Glomerular visceral epithelial cell (primary cell): ENCODE data around the gene SMIM13.

Experiments used
- DNase-seq: peaks from one replicate; pipeline ENCODE4 v3.0.0-alpha.2; 2016; ENCODE audit errors: extremely low spot score

SMIM13 gene

DNA sequence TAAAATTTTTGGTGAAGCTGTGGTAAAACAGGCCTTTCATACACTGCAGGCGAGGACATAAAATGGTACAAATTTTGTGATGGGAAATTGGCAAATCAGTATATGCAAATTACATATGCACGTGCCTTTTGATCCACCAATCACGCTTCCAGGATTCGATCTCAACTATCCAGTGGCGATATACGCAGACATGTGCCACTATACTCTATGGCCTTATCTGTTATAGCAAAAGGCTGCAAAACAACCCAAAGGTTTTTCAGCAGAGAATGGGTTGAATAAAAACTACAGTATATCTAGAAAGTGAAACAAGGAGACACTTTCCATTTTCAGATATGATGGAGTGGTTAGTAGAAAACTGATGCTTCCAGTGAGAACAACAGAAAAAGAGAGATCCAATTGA, 59.8 kb downstream of the SMIM13 start:
- no peak for DNase-seq

DNA sequence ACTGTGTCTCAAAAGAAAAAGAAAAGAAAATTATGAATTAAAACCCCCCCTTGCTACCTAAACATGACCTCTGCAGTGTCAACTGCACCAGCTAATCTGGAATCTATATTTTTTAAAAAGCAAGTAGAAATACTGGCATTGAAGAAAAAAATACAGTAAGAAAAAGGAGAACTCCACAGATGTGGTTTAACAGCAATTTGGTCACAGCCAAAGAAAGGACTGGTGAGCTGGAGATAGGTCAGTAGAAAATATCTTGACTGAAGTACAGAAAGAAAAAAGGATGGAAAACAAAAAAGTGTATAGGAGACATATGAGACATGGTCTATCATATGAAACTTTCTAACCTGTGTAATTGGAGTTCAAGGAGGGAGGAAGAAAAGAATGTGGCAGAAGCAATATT, 62.0 kb downstream of the SMIM13 start:
- no peak for DNase-seq

DNA sequence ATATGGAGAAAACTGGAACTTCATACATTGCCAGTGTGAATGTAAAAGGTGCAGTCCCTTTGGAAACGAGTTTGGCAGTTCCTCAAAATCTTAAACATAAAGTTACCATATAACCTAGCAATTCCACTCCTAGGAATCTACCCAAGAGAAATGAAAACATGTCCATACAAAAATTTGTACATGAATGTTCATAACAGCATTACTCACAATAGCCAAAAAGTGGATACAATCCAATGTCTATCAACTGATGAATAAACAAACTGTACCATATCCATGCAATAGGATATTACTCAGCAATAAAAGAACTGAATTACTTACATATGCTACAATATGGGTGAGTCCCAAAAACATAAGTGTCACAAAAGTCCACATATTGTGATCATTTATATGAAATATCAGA, 66.6 kb downstream of the SMIM13 start:
- no peak for DNase-seq

DNA sequence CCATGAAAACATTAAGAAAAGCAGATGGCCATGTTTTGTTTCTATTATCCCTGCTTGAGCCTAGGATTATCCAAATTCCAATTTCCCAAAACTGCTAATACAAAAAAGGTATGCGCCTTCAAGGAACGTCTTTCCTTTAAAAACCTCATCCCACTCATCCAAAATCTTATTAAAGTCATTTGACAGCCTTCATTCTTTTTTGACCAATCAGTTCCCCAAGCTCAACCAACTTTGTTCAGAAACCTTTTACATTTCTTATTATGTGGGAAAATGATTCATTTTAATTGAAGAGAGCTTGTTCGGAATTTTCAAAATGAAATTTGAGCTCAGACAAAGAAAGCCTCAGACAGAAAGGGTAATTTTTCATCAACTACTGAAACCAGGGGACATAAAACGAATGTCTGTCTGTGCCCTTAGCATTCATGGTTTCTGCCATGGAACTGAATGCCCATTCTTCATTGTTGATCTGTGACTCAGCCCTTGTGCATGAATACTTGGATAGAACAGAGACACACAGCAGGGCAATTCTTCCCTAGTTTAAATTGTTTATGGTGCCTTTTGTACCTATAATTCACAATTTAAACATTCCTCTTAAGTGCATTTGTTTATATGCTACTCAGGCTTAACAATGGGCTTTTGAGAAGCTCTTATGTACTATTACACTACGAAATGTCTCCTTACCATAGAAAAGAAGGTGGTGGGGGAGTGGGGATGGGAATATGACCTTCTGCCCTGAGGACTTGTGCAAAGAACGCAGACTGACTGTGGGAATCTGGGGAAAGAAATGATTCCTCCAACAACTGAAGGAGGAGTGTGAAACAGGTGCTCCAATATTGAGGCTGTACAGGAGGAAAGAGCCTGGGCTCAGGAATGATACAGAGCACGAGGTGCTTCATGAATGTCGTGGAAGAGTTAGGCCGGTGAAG, 67.7 kb downstream of the SMIM13 start:
- no peak for DNase-seq

DNA sequence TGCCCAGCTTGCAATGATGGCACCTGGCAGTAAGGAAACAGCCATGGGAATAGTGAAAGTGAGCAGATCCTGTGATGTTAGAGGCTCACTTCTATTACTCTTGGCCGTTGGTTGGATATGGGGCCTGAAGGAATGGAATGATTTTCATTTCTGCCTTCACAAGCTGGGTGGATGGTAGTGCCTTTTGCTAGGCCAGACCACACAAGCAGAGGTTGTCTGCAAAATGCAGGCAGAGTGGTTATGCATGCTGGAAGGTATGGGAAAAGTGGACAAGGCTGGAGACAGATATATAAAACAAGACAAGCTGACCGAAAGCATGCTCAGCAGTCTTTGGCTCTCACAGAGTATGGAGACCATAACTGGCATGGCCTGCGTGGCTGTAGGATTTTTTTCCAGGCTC, 68.6 kb downstream of the SMIM13 start:
- no peak for DNase-seq

DNA sequence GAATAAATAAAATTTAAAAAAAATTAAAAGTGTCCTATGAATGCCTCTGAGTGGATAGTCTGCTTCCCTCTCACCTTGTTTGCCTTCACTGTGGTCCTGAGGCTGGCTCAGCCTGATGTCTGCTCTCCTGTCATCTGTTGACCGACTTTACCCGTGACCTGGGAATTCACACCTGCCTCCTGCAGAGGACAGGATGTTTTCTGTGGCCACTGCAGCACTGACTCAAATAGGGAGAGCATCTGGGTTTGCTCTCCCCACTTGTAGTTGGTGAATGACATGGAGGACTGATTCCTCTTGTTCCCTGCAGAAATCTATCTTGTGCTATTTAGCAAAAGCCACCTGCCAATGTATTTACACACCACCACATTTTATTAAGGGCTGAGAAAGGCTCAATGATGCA, 70.3 kb downstream of the SMIM13 start:
- no peak for DNase-seq

DNA sequence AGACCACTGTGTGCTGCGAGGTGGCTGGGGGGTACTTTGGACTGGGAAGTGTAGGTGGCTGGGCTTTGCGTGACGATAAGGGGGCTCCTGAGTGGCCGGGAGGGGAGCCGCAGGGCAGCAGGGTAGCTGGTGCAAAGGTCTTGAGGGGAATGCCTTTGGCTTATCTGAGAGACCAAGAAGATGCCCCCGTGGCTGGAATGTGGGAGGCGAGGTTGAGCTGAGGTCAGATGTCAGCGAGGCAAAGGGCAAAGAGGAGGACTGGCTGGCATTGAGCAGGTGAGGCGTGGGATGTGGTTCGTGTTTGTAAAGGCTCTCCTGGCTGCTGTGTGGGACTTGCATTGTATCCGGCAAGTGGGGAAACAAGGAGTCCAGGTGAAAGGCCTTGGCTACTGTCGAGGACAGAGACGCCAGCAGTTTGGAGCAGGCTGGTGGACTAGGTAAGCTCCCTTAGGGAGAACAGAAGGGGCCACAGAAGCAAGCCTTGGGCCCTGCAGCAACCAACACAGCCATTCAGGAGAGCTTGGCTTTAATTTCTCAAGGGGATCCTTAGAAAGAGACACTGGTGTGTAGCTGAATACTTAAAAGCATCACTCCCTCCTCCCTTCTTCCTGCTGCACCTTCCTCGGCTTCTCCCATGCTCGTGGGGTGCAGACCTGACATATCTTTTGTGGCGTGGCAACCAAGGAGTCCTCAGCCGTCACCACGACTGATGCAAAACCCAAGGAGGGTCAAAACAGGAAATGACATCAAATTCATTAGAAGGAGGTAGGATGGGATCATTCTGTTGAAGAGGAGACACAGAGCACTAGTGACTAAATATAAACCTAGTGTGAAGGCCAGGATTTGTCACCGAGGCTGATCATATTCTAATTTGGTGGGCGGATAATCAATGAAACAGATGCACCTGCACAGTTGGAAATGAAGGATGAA, 71.3 kb downstream of the SMIM13 start:
- no peak for DNase-seq

DNA sequence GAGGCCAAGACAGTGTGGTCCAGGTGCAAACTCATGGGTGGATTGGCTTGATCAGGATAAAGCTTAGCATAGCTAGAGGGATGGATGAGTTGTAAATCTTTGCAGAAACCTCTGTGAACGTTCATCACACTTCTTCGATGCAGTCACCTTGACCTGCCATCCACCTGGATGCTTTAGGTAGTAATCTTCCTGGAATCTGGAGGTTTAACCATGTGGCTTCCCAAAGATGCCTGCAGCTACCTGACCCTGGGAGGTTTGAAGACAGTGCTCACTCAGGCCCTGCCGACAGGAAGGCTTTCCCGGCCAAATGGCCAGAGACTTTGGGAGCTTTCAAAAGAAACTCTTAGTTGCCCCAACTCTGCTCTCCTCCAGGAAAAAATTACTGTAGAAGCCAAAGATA, 73.3 kb downstream of the SMIM13 start:
- DNase-seq, result no peak

DNA sequence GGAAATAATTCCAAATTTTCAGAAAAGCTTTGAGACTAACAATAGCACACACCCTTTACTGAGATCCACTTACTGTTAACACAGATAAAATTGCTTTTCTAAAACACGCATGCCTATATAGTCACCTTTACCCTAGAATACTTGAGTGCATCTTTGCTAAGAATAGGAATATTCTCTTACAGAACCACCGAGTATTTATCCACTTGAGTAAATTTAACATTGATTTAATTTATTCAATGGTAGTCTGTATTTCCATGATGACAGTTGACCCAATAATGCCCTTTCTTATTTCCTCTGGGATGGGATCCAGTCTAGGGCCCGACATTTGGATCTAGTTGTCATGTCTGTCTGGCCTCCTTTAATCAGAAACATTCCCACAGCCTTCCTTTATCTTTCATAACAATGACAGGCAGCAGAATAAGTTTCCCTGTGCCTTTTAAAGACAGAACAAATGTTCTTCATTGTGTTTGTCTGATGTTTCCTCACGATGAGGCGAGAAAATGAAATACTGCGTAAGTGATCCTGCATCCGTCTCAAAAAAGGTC, 74.5 kb downstream of the SMIM13 start:
- no peak for DNase-seq

DNA sequence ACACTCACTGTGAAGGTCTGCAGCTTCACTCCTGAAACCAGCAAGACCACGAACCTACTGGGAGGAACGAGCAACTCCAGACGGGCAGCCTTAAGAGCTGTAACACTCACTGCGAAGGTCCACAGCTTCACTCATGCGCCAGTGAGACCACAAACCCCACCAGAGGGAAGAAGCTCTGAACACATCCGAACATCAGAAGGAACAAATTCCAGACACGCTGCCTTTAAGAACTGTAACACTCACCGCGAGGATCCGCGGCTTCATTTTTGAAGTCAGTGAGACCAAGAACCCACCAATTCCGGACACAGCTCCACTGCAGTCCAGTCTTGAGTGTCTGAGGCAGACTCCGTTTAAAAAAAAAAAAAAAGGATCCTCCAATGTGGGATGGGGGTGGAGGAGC, 78.3 kb downstream of the SMIM13 start:
- DNase-seq, result no peak

DNA sequence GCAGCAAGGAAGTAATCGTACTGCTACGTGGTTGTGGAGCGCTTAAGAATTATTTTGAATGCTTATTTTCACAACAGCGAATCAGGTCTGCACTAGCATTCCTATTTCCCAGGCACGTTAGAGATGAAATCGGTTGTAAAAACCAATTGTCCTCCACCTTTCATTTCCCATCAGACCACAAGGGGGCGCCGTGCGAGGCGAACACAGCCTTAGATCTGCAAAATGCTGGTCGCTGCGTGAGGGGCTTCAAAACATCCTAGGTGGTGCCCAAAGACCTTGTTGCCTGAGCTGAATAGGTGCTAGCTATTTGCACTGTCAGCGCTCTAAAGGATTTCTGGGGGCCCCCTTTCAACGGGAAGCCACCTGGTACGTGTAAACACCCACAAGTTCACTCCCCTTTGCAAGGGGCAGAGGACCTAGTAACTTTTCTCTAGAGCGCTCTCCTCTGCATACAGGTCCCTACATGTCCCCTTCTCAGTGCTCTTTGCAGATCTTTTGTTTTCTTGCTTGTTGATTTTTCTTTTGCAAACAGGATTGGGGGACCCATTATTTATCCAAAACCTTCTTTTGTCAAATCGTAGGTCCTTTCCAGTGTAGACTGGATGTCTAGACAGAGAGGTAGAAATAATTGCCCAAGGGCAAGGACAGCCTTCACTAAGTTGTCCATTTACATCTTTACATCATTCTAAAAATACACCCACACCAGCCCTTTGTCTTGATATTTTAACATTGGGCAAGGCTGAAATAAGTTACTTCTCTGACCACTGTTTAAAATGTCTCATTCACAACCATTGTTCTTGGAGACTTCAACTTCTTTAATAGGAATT, 79.1 kb downstream of the SMIM13 start:
- peak; percentile 54 for DNase-seq

DNA sequence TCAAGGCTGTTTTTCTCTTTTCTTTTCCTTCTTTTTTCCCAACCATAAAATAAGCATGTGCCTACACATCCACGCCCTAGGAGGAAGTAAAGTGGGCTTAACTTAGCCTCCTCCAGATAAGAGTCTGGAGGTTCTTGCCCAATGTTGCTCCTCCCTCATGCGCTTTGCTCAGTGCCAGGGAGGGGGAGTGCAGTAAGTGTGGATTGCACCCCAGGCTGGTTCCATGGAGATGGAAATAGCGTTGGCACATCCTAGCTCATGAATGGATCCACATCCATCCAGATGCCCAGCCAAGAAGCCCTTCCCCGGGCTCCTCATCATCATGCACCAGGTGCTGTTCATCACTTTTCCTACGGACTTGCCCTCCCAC, 80.6 kb downstream of the SMIM13 start:
- DNase-seq, result no peak

DNA sequence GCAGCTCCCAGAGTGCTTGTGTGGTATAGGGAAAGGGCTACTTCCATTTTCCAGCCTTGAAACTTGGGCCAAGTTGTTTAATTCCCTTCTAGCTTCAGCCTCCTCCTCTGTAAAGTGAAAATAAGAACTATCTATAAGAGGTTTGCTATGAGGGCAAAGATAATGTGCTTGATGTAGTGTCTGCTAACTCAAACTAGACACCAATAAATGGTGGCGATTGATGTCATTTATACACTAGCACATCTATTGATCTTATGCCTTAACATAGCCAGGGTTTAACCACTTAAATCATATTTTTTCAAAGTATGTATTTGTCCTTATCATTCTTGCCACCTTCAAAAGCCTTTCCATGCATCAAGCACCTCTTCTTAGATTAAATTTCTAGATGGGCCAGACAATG, 83.6 kb downstream of the SMIM13 start:
- no peak for DNase-seq

DNA sequence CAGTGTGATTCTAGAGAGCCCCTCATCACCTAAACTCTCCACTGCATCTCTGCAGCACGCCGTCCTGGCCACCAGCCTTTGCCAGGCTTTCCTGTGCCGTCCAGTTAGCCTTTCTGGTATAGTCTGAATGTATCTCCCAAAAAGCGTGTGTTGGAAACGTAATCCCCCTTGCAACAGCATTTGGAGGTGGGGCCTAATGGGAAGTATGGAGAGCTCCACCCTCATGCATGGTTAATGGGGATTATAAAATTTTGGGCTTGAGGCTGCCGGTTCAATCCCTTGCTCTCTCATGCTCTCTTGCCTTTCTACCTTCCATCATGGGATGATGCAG, 85.4 kb downstream of the SMIM13 start:
- no peak for DNase-seq

DNA sequence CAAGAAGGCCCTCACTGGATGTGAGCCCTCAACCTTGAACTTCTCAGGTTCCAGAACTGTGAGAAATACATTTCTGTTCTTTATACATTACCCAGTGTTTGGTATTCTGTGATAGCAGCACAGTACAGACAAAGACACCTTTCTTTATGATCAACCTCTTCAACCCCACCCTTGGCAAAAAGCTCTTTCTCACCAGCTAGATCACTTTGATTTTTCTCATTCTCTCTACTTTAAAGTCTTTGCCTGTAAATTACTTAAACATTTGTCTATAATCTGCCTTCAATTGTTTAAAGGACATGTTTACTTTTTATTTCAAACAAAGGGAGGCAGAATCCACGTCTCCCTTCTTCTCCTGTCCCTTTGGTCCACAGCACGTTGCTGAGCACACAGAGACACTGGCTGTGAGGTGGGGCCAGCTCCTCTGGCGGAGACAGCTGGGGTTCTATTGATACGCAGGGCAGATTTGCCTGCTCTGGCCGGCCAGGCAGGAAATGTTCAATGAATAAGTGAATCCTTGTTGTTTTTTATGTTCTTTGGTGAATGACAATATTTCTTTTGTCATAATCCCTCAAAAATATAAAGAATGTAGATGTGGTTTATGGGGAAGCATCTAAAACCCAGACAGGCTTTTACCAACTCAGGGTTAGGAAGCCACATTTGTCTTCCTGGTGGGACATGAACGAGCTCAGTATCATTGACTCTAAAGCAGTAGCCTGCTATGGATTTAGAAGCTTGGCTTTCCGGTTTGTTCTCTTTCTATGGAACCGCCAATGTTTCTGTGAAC, 86.0 kb downstream of the SMIM13 start:
- DNase-seq, result no peak

DNA sequence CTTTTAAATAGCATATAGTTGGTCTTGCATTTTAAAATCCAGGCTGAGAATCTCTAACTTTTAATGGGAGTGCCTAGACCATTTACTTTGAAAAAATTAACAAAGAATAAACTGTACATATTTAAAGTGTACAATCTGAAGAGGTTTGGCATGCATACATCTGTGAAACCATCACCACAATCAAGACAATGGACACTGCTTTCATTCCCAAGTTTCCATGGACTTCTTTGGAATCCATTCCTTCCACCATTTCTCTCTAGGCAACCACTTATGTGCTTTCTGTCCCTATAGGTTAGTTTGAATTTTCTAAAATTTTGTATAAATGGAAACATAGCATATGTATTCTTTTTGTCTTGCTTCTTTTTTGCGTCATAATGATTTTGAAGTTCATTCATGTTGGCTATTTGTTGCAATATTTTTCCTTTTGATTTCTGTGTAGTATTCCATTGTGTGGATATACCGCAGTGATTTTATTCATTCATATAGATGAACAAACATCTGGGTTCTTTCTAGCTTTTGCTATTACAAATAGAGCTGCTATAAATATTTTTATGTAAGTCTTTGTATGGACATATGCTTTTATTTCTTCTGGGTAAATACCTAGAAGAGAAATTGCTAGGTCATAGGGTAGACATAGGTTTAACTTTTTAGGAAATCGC, 88.0 kb downstream of the SMIM13 start:
- DNase-seq, result no peak

DNA sequence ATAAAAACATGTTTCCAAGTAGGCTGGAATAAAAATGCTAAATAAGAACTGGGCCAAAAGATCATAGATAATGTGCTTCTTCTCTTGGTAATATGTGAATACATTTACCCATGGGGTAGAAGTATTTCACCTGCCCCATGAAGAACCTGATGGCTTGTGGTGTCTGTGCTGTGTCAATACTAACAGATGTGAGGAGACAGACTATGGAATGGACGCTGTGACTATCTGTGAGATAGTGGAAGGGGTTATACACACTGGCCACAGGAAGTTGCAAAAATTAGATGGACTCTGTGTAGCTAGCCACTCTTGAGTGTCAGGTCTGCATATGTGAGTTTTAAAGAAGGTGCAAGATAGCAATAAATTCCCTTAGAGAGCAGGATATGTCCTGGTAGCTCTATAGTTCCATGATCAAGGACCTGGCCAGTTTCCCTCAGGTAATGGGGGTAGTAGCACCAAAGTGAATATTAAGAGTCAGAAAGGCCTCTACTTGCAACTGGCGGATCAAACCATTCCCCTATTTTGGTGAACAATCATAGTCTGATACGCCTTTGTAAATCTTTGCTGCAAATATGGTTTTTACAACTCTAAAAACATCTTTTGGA, 90.2 kb downstream of the SMIM13 start:
- no peak for DNase-seq

DNA sequence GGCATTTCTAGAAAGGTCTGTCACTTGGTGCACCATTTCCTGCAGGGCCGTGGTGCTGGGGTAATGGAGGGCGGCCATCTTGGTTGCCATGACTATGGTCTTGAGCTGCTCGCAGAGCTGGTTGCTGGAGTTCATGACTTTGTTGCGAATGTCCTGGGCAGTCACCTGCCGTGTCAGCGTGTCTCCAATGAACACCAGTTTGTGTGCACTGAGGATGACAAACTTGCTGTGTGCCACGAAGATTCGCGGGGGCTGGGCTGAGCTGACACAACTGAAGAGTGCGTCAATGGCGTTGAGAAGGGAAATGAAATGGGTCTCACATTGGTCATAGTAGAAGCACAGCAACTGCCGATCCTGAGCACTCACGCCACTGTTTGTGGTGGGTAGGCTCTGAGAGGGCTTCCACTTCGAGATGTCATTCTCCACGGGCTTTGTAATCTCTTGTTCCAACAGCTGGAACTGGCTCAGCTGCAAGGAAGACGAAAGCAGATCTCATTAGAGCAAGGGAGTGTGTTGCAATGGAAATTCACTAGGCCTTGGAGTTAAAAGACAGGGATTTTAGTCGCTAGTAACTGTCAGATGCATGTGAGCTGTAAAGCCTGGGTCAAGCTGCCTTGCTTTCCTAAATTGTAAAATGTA, 91.7 kb downstream of the SMIM13 start:
- DNase-seq, result no peak

DNA sequence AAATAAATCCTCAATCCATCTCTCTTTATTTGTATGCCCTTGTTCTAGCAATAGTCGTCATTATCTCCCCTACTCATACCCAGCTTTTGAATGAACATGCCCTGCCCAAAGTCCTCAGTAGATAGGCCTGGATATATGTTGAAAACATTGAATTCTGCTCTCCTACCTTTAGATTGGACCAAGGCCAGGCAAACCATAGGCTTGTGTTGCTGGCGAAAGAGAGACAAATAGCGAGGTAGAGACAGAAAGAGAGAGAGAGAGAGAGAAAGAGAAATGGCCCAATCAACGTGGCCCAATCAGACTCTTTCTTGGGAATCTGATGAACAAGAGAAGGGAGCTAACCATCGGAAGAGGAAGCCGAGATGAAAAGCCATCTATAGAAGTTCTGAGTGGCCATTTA, 93.7 kb downstream of the SMIM13 start:
- DNase-seq, result no peak
